Panc1 (cell line): Measurements from ENCODE around the gene RHOT2.

Source experiments
- CTCF ChIP-seq: fragments of 450-650 bp; IDR thresholded peaks from 2 replicates; pipeline ENCODE4 v1.5.1; 2017; ENCODE audit warnings: mild to moderate bottlenecking
- POLR2AphosphoS5 ChIP-seq: IDR thresholded peaks from 2 replicates; pipeline ENCODE4 v1.6.1; 2012; ENCODE audit warnings: mild to moderate bottlenecking, low read depth, low read length, moderate library complexity
- REST ChIP-seq, 2 experiments: IDR thresholded peaks; 2 replicates each; pipeline ENCODE4 v1.6.1; 2011 to 2012; ENCODE audit warnings: low read depth in 2 of 2, control low read depth in 1 of 2, low read length in 1 of 2, mild to moderate bottlenecking in 1 of 2, moderate library complexity in 1 of 2; ENCODE audit not compliant: insufficient read depth in 1 of 2
- TCF7L2 ChIP-seq: IDR thresholded peaks from 2 replicates; pipeline ENCODE4 v1.6.1; 2011; ENCODE audit warnings: mild to moderate bottlenecking, low read depth, low read length, inconsistent platforms

GRCh38 chr16:672851-673250, 4.9 kb downstream of the RHOT2 start:
- TF ChIP-seq CTCF: no peak
- TF ChIP-seq POLR2AphosphoS5: no peak
- TF ChIP-seq REST (IDR thresholded peaks at IDR 0.05; ENCODE audit: insufficient read depth in 1 of 2, low read depth in 2 of 2, low read length in 1 of 2): no peak
- no peak for TF ChIP-seq TCF7L2
